Prostate gland (tissue), 2 donors: Measurements from ENCODE around the gene MPL.

Experiments used
- POLR2A ChIP-seq: fragments of 450-650 bp; IDR thresholded peaks from one replicate; pipeline ENCODE4 v1.6.1; 2016; ENCODE audit warnings: antibody characterized with exemption, mild to moderate bottlenecking
- POLR2AphosphoS5 ChIP-seq: sonication (generic); formaldehyde crosslinking; IDR thresholded peaks from one replicate; pipeline ENCODE4 v1.6.1; 2017; ENCODE audit warnings: antibody characterized with exemption
- TF ChIP-seq, protein P1 (sequence below), 4 experiments: fragments of 200-600 bp in 2 of 4; fragments of 450-650 bp in 2 of 4; sonication (generic) in 2 of 4; IDR thresholded peaks; 1 replicate in 3 of 4; 2 replicates in 1 of 4; pipeline ENCODE4 v1.5.1; 2016 to 2019; ENCODE audit warnings: antibody characterized with exemption in 4 of 4, mild to moderate bottlenecking in 2 of 4, moderate library complexity in 2 of 4

DNA sequence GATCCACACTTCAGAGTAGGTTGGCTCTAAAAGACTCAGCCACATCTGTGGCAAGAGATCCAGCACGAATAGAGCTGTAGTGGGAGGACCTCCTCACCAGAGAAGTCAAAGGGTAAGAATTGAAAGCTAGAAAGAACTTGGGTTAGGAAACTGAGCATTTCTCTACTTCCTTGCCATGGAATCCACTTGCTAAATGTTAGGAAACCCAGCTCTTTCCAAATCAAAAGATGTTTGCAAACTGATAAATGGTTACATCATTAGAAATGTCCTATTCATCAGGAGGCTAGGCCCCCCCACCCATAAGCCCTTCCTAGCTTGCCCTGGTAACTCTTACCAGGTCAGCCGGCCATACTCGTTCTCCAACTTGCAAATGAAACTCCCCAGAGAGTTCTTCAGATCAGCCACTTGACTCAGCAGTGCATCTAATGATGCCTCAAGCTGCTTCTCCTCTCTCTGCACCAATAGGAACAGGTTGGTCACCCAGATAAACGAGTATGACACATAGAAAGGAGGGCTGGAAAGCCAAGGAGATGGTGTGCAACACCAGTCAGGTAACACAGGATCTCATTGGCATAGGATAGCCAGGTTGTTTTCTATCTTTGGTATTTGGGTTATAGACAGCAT lies 50.5 kb downstream of the MPL start:
- no peak for TF ChIP-seq POLR2A
- TF ChIP-seq, protein P1, sequence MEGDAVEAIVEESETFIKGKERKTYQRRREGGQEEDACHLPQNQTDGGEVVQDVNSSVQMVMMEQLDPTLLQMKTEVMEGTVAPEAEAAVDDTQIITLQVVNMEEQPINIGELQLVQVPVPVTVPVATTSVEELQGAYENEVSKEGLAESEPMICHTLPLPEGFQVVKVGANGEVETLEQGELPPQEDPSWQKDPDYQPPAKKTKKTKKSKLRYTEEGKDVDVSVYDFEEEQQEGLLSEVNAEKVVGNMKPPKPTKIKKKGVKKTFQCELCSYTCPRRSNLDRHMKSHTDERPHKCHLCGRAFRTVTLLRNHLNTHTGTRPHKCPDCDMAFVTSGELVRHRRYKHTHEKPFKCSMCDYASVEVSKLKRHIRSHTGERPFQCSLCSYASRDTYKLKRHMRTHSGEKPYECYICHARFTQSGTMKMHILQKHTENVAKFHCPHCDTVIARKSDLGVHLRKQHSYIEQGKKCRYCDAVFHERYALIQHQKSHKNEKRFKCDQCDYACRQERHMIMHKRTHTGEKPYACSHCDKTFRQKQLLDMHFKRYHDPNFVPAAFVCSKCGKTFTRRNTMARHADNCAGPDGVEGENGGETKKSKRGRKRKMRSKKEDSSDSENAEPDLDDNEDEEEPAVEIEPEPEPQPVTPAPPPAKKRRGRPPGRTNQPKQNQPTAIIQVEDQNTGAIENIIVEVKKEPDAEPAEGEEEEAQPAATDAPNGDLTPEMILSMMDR (IDR thresholded peaks at IDR 0.05), result no peak
- TF ChIP-seq POLR2AphosphoS5, result no peak
